Neural cell (in vitro differentiated cells): Measurements from ENCODE around the gene RDH13.

Experiments
- CTCF ChIP-seq: fragments of 450-650 bp; IDR thresholded peaks from 2 replicates; pipeline ENCODE4 v1.5.1; 2014; ENCODE audit warnings: antibody characterized with exemption, mild to moderate bottlenecking, moderate library complexity; ENCODE audit not compliant: poor library complexity, severe bottlenecking
- REST ChIP-seq: IDR thresholded peaks from 2 replicates; pipeline ENCODE4 v1.6.1; 2012; ENCODE audit warnings: borderline replicate concordance

GRCh38 chr19:55077106-55077505 lies 14.2 kb upstream of the RDH13 start:
- no peak for TF ChIP-seq CTCF
- TF ChIP-seq REST, result no peak
